Upper lobe of left lung (tissue), 6 donors: ENCODE measurements around the gene RBPJL. TPM values are rescaled to one million over a fixed set of nuclear protein-coding genes. Genes with fewer than 3 reads are reported as not detected.

Experiments used
- ATAC-seq, 2 donors: fragments of 200-7000 bp; cut with Tn5 transposase; one replicate each; pipeline ENCODE4 v1.9.1; 2022; ENCODE audit warnings: mild to moderate bottlenecking in 2 of 2, moderate library complexity in 2 of 2; ENCODE audit not compliant: low FRiP score in 2 of 2
- DNase-seq, 2 donors: peaks; one replicate each; pipeline ENCODE4 v3.0.0-alpha.2; 2019 to 2020
- H3K27ac ChIP-seq, 4 donors: fragments of 200-600 bp; sonication (generic); one replicate each; pipeline ENCODE4 v1.5.1; 2016 to 2019
- H3K27me3 ChIP-seq, 4 donors: fragments of 200-600 bp; sonication (generic); one replicate each; pipeline ENCODE4 v1.5.1; 2017 to 2019
- H3K36me3 ChIP-seq, 4 donors: fragments of 200-600 bp; sonication (generic); one replicate each; pipeline ENCODE4 v1.5.1; 2016 to 2019
- H3K4me1 ChIP-seq, 4 donors: fragments of 200-600 bp; sonication (generic); one replicate each; pipeline ENCODE4 v1.5.1; 2018 to 2019
- H3K4me3 ChIP-seq, 4 donors: fragments of 200-600 bp; sonication (generic); one replicate each; pipeline ENCODE4 v1.5.1; 2017 to 2019; ENCODE audit warnings: mild to moderate bottlenecking in 2 of 4, moderate library complexity in 1 of 4
- H3K9me3 ChIP-seq, 4 donors: fragments of 200-600 bp; sonication (generic); one replicate each; pipeline ENCODE4 v1.5.1; 2018 to 2019
- CTCF ChIP-seq, 6 experiments: fragments of 450-650 bp in 4 of 6; fragments of 200-600 bp in 2 of 6; sonication (generic) in 2 of 6; IDR thresholded peaks; one replicate each; pipeline ENCODE4 v1.5.1; 2016 to 2019; ENCODE audit warnings: antibody characterized with exemption in 6 of 6
- EP300 ChIP-seq, 4 donors: sonication (generic); formaldehyde crosslinking; IDR thresholded peaks; one replicate each; pipeline ENCODE4 v1.5.1; 2017; ENCODE audit warnings: antibody characterized with exemption in 4 of 4, control low read depth in 2 of 4
- POLR2A ChIP-seq, 4 donors: fragments of 450-650 bp; IDR thresholded peaks; one replicate each; pipeline ENCODE4 v1.5.1; 2016 to 2017; ENCODE audit warnings: antibody characterized with exemption in 4 of 4, mild to moderate bottlenecking in 2 of 4
- POLR2AphosphoS5 ChIP-seq, 2 donors: sonication (generic); formaldehyde crosslinking; IDR thresholded peaks; one replicate each; pipeline ENCODE4 v1.5.1; 2017; ENCODE audit warnings: antibody characterized with exemption in 2 of 2
- WGBS, 2 donors: methylation state at CpG; one replicate each; pipeline ENCODE4 v1.1.5; 2017 to 2018; 5-methylcytosine and 5-hydroxymethylcytosine counted together
- total RNA-seq, 6 donors: library from RNA; depleted of rRNA in 4 of 6; stranded (reverse); fragments of >200 nt in 4 of 6; gene quantifications; one replicate each; pipeline versions ENCODE4 v1.1.0 to v1.2.1, GENCODE V29; 2016 to 2021
- donor health status: DM: no; HTN: no; CAD: no; lungs with moderate emphysema.
- donor health status: DM: no; HTN: yes; CAD: no; lungs with severe emphysema.

RBPJL gene
- total RNA-seq, 6 donors from 2014 or later, result 0.09 to 0.13 TPM; not detected in 4

GRCh38 chr20:45258664-45259063 lies 48.0 kb upstream of the RBPJL start:
- DNase-seq (no peak), ATAC-seq (no peak)
- whole genome bisulfite sequencing, 2 donors, result 76 to 82% methylated on average over 2 of the region's 2 CpGs
- H3K27ac ChIP-seq, result no peak overlapping the region
- peaks cover 16 to 25% (median 21%) of the 10 kb centered on the region in 4 donors for H3K4me1 ChIP-seq
- H3K36me3 ChIP-seq, result no peaks in the 10 kb centered on the region
- H3K9me3 ChIP-seq, result no peaks in the 10 kb centered on the region
- no peak for TF ChIP-seq POLR2A (IDR thresholded peaks at IDR 0.05)
- TF ChIP-seq POLR2AphosphoS5 (IDR thresholded peaks at IDR 0.05), result no peak
- no peak for TF ChIP-seq EP300 (IDR thresholded peaks at IDR 0.05)
- no peak for TF ChIP-seq CTCF (IDR thresholded peaks at IDR 0.05)
- no peaks in the 10 kb centered on the region for H3K27me3 ChIP-seq
- no peak overlapping the region for H3K4me3 ChIP-seq

- Histone ChIP-seq H3K27ac (no peak overlapping the region), H3K9me3 (no peaks in the 10 kb centered on the region), H3K4me1 (no peaks in the 10 kb centered on the region), H3K4me3 (no peak overlapping the region), H3K36me3 (no peaks in the 10 kb centered on the region), H3K27me3 (no peaks in the 10 kb centered on the region)
- no peak for ATAC-seq
- TF ChIP-seq CTCF (IDR thresholded peaks at IDR 0.05) (no peak), POLR2AphosphoS5 (IDR thresholded peaks at IDR 0.05) (no peak), EP300 (IDR thresholded peaks at IDR 0.05) (no peak), POLR2A (IDR thresholded peaks at IDR 0.05) (no peak)
- no peak for DNase-seq
- 80 to 83% methylated on average over 3 of the region's 3 CpGs for WGBS, 2 donors
Observed at GRCh38 chr20:45263556-45264266, 42.9 kb upstream of the RBPJL start.

- no peaks in the 10 kb centered on the region for H3K27me3 ChIP-seq
- no peak for TF ChIP-seq POLR2AphosphoS5 (IDR thresholded peaks at IDR 0.05)
- TF ChIP-seq CTCF (IDR thresholded peaks at IDR 0.05), result no peak
- TF ChIP-seq EP300 (IDR thresholded peaks at IDR 0.05), result no peak
- no peak for TF ChIP-seq POLR2A (IDR thresholded peaks at IDR 0.05)
- no peaks in the 10 kb centered on the region for H3K4me1 ChIP-seq
- no peaks in the 10 kb centered on the region for H3K9me3 ChIP-seq
- H3K27ac ChIP-seq, result no peak overlapping the region
- ATAC-seq (no peak), DNase-seq (no peak)
- H3K36me3 ChIP-seq, result no peaks in the 10 kb centered on the region
- no peak overlapping the region for H3K4me3 ChIP-seq
Observed at GRCh38 chr20:45266977-45267376, 39.7 kb upstream of the RBPJL start.

- no peaks in the 10 kb centered on the region for H3K4me1 ChIP-seq
- H3K9me3 ChIP-seq, result no peaks in the 10 kb centered on the region
- no peak overlapping the region for H3K27ac ChIP-seq
- H3K4me3 ChIP-seq, result no peak overlapping the region
- no peak for TF ChIP-seq POLR2AphosphoS5 (IDR thresholded peaks at IDR 0.05)
- TF ChIP-seq EP300 (IDR thresholded peaks at IDR 0.05), result no peak
- TF ChIP-seq CTCF (IDR thresholded peaks at IDR 0.05), result no peak
- no peak for TF ChIP-seq POLR2A (IDR thresholded peaks at IDR 0.05)
- H3K36me3 ChIP-seq, result no peaks in the 10 kb centered on the region
- 64 to 76% methylated on average over 3 of the region's 3 CpGs for WGBS, 2 donors
- no peaks in the 10 kb centered on the region for H3K27me3 ChIP-seq
- DNase-seq, result no peak
- no peak for ATAC-seq
Observed at GRCh38 chr20:45268531-45268930, 38.1 kb upstream of the RBPJL start.

GRCh38 chr20:45269056-45269455 lies 37.6 kb upstream of the RBPJL start:
- Histone ChIP-seq H3K9me3 (no peaks in the 10 kb centered on the region), H3K4me1 (no peaks in the 10 kb centered on the region), H3K36me3 (no peaks in the 10 kb centered on the region), H3K27me3 (no peaks in the 10 kb centered on the region), H3K27ac (no peak overlapping the region), H3K4me3 (no peak overlapping the region)
- TF ChIP-seq EP300 (IDR thresholded peaks at IDR 0.05) (no peak), POLR2AphosphoS5 (IDR thresholded peaks at IDR 0.05) (no peak), CTCF (IDR thresholded peaks at IDR 0.05) (no peak), POLR2A (IDR thresholded peaks at IDR 0.05) (no peak)
- WGBS, 2 donors, result 86 to 100% methylated on average over 1 to 3 of the region's 3 CpGs
- DNase-seq, result no peak
- no peak for ATAC-seq
